Esophagus muscularis mucosa (tissue), 4 donors: ENCODE results near the gene LGR5. TPM values are rescaled to one million over a fixed set of nuclear protein-coding genes. Genes with fewer than 3 reads are reported as not detected.
"Not testable (repeated sequence)": the region's sequence is repeated elsewhere in the genome, so short reads cannot be mapped to it uniquely, and the experiment has no call there.

Experiments
- DNase-seq: peaks from one replicate; pipeline ENCODE4 v3.0.0-alpha.2; 2017; ENCODE audit errors: extremely low spot score
- H3K27ac ChIP-seq, 4 donors: fragments of 200-600 bp; sonication (generic); replicated peaks in 1 of 4; 1 replicate in 3 of 4; 2 replicates in 1 of 4; pipeline ENCODE4 v1.5.1; 2016 to 2019; ENCODE audit warnings: mild to moderate bottlenecking in 1 of 4
- H3K27me3 ChIP-seq, 4 donors: fragments of 200-600 bp; sonication (generic); one replicate each; pipeline versions ENCODE4 v1.5.1 to v1.6.0; 2016 to 2019
- H3K36me3 ChIP-seq, 4 donors: fragments of 200-600 bp; sonication (generic); one replicate each; pipeline ENCODE4 v1.5.1; 2016 to 2019
- H3K4me1 ChIP-seq, 4 donors: fragments of 200-600 bp; sonication (generic); one replicate each; pipeline ENCODE4 v1.5.1; 2016 to 2019
- H3K4me3 ChIP-seq, 4 donors: fragments of 200-600 bp; sonication (generic); 1 replicate in 2 of 4; 2 replicates in 2 of 4; pipeline ENCODE4 v1.5.1; 2016 to 2019; ENCODE audit warnings: mild to moderate bottlenecking in 4 of 4, moderate library complexity in 1 of 4
- H3K9me3 ChIP-seq, 4 donors: fragments of 200-600 bp; sonication (generic); 1 replicate in 3 of 4; 2 replicates in 1 of 4; pipeline ENCODE4 v1.5.1; 2016 to 2019
- EP300 ChIP-seq: sonication (generic); formaldehyde crosslinking; IDR thresholded peaks from one replicate; pipeline ENCODE4 v1.6.1; 2017; ENCODE audit warnings: antibody characterized with exemption
- POLR2A ChIP-seq: fragments of 450-650 bp; IDR thresholded peaks from one replicate; pipeline ENCODE4 v1.6.1; 2017; ENCODE audit warnings: antibody characterized with exemption, moderate library complexity, mild to moderate bottlenecking, low read depth
- POLR2AphosphoS5 ChIP-seq, 2 donors: sonication (generic); formaldehyde crosslinking; IDR thresholded peaks; one replicate each; pipeline ENCODE4 v1.6.1; 2017; ENCODE audit warnings: antibody characterized with exemption in 2 of 2
- WGBS: methylation state at CpG from one replicate; pipeline ENCODE4 v1.1.5; 2018; 5-methylcytosine and 5-hydroxymethylcytosine counted together
- intact Hi-C: fragments of 100-400 bp; cut with DNase I; formaldehyde crosslinking; loops from one replicate; pipeline ENCODE4 v1.15.1; 2023
- total RNA-seq, 4 donors: library from RNA; depleted of rRNA; stranded (reverse); fragments of >200 nt; gene quantifications; one replicate each; pipeline versions ENCODE4 v1.1.0 to v1.2.1, GENCODE V29; 2016
- TF ChIP-seq, protein P1 (sequence below), 3 experiments: fragments of 200-600 bp in 2 of 3; fragments of 450-650 bp in 1 of 3; sonication (generic) in 2 of 3; IDR thresholded peaks; one replicate each; pipeline ENCODE4 v1.5.1; 2017 to 2019; ENCODE audit warnings: antibody characterized with exemption in 3 of 3, mild to moderate bottlenecking in 2 of 3, moderate library complexity in 1 of 3

Gene LGR5
- total RNA-seq, 4 donors from 2014 or later = under 0.01 to 0.39 (median 0.34) TPM; not detected in 1

DNA sequence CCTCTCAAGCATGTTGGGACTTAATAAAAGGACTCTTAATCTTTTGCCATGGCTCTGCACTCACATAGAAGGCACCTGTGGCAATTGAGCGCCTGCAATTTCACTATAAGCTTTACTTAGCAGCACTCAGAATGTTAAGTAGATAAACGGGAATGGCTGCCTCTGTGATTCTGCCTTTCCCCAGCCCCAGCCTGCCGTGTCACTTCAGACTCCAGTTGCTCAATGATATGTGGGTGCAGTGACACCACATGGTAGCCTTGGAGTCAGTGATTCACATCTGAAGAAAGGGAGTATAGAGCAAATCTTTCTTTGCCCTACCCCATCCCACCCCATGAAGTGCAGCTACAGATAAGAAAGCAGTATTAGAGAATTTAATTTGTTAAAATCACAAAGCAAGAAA lies 127.9 kb downstream of the LGR5 start:
- TF ChIP-seq, protein P1, sequence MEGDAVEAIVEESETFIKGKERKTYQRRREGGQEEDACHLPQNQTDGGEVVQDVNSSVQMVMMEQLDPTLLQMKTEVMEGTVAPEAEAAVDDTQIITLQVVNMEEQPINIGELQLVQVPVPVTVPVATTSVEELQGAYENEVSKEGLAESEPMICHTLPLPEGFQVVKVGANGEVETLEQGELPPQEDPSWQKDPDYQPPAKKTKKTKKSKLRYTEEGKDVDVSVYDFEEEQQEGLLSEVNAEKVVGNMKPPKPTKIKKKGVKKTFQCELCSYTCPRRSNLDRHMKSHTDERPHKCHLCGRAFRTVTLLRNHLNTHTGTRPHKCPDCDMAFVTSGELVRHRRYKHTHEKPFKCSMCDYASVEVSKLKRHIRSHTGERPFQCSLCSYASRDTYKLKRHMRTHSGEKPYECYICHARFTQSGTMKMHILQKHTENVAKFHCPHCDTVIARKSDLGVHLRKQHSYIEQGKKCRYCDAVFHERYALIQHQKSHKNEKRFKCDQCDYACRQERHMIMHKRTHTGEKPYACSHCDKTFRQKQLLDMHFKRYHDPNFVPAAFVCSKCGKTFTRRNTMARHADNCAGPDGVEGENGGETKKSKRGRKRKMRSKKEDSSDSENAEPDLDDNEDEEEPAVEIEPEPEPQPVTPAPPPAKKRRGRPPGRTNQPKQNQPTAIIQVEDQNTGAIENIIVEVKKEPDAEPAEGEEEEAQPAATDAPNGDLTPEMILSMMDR (IDR thresholded peaks at IDR 0.05) = no peak
- no peak for TF ChIP-seq EP300
- TF ChIP-seq POLR2AphosphoS5 (IDR thresholded peaks at IDR 0.05) = no peak
- TF ChIP-seq POLR2A = no peak
- Histone ChIP-seq H3K4me1 (no peaks in the 10 kb centered on the region), H3K27ac (no peak overlapping the region), H3K4me3 (no peak overlapping the region), H3K9me3 (no peaks in the 10 kb centered on the region), H3K27me3 (peaks cover 0 to 7% (median 0%) of the 10 kb centered on the region in 4 donors), H3K36me3 (no peaks in the 10 kb centered on the region)
- DNase-seq = no peak
- WGBS = 65% methylated on average over 3 of the region's 3 CpGs
- intact Hi-C loops = no loop called here

DNA sequence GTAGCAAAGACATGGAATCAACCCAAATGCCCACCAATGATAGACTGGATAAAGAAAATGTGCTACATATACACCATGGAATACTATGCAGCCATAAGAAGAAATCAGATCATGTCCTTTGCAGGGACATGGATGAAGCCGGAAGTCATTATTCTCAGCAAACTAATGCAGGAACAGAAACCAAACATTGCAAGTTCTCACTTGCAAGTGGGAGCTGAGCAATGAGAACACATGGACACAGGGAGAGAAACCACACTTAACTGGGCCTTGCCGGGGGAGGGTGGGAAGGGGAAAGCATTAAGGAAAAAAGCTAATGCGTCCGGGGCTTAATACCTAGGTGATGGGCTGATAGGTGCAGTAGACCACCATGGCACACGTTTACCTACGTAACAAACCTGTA lies 130.3 kb downstream of the LGR5 start:
- intact Hi-C loops, DNase-seq: not testable (repeated sequence)

DNA sequence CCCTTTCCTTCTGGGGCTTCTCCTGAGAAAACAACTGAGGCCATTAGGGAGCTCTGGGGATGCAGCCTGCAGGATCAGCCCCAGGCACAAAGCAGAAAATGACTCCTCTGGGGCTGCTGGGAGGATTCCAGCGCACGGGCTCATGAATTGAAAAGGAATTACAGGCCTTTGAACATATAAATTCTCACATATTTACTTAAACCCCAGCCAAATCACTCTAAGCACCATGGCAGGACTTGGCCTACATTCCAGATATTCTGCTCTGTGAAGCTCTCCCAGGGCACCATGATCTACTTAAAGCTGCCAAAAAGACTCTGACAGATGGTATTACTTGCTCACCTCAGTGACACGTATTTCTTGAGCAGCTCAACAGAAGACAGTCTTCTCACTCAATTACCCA lies 136.9 kb downstream of the LGR5 start:
- Histone ChIP-seq H3K36me3 (no peaks in the 10 kb centered on the region), H3K27me3 (no peaks in the 10 kb centered on the region), H3K27ac (no peak overlapping the region)

More for the DNA sequence above, 130.3 kb downstream of the LGR5 start:
- H3K36me3 ChIP-seq, H3K27me3 ChIP-seq, H3K4me3 ChIP-seq, H3K9me3 ChIP-seq, H3K4me1 ChIP-seq, H3K27ac ChIP-seq: not testable (repeated sequence)
- 82% methylated on average over 6 of the region's 6 CpGs for WGBS

DNA sequence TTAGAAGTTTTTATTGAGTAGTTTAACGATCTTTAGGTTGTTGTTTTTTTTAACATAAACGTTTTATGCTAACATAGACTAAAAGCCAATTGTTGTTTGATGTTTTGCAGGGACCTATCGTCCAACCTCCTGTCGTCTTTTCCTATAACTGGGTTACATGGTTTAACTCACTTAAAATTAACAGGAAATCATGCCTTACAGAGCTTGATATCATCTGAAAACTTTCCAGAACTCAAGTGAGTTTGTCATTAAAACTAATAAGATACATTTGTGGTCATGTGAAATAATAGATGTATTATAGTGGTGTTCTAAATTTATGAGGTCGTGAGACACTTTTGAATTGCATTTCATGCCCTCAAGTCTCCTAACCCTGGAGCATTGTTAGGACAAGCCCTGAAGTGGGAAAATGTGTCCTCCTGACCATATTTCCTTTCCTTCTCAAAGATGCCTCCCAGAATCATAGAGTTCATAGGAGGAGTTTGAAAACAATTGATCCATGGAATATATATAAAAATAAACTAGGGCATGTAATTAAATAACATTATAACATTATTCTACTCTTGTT lies 139.2 kb downstream of the LGR5 start:
- H3K4me1 ChIP-seq = no peaks in the 10 kb centered on the region
- no peaks in the 10 kb centered on the region for H3K9me3 ChIP-seq
- no peak for DNase-seq
- H3K36me3 ChIP-seq = no peaks in the 10 kb centered on the region
- WGBS = 64% methylated on average over 5 of the region's 5 CpGs
- TF ChIP-seq EP300 = no peak
- TF ChIP-seq POLR2A = no peak
- TF ChIP-seq, protein P1 (IDR thresholded peaks at IDR 0.05) = no peak
- no peak for TF ChIP-seq POLR2AphosphoS5 (IDR thresholded peaks at IDR 0.05)
- no peak overlapping the region for H3K27ac ChIP-seq
- no peak overlapping the region for H3K4me3 ChIP-seq
- intact Hi-C loops = no loop called here
- no peaks in the 10 kb centered on the region for H3K27me3 ChIP-seq

More for the DNA sequence above, 136.9 kb downstream of the LGR5 start:
- TF ChIP-seq EP300 (no peak), POLR2AphosphoS5 (IDR thresholded peaks at IDR 0.05) (no peak), POLR2A (no peak)
- TF ChIP-seq, protein P1 (IDR thresholded peaks at IDR 0.05) = no peak
- WGBS = 56% methylated on average over 3 of the region's 3 CpGs
- Histone ChIP-seq H3K4me3 (no peak overlapping the region), H3K9me3 (no peaks in the 10 kb centered on the region), H3K4me1 (no peaks in the 10 kb centered on the region)
- no peak for DNase-seq
- intact Hi-C loops = no loop called here

DNA sequence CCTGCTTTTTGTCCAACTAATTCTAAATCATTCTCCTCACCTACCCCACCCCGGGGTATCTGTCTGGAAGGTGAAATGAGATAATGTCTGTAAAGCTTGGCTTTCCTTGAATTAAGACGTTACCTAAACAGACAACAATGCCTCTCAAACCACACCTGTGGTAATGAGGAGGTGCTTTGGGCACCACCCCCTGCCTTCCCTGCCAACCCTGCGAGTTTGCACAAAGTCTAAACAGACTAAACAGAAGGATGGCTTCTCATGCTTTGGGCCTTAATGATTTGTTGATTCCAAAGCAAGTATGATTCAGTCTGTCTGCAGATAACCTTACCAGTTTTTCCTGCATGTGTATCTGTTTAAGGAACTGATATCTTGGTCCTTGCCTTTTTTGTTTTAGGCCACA lies 141.6 kb downstream of the LGR5 start:
- Histone ChIP-seq H3K4me1 (no peaks in the 10 kb centered on the region), H3K27me3 (no peaks in the 10 kb centered on the region), H3K9me3 (no peaks in the 10 kb centered on the region), H3K27ac (no peak overlapping the region), H3K36me3 (no peaks in the 10 kb centered on the region), H3K4me3 (no peak overlapping the region)
- DNase-seq = no peak
- WGBS = 83% methylated on average over 3 of the region's 3 CpGs
- intact Hi-C loops = no loop called here
- TF ChIP-seq EP300 = no peak
- TF ChIP-seq, protein P1 (IDR thresholded peaks at IDR 0.05) = no peak
- no peak for TF ChIP-seq POLR2A
- no peak for TF ChIP-seq POLR2AphosphoS5 (IDR thresholded peaks at IDR 0.05)
